Aorta (tissue), 5 donors: ENCODE measurements around the gene TEFM. TPM values are rescaled to one million over a fixed set of nuclear protein-coding genes. Genes with fewer than 3 reads are reported as not detected.

Experiments used
- ATAC-seq: fragments of 200-7000 bp; cut with Tn5 transposase; one replicate; pipeline ENCODE4 v1.9.1; 2022; ENCODE audit warnings: moderate library complexity; ENCODE audit not compliant: low FRiP score
- DNase-seq, 2 donors: peaks; one replicate each; pipeline ENCODE4 v3.0.0-alpha.2; 2020
- H3K27ac ChIP-seq, 2 donors: one replicate each; pipeline ENCODE4 v1.5.1; 2013; ENCODE audit warnings: low read length in 2 of 2, mild to moderate bottlenecking in 2 of 2, moderate library complexity in 2 of 2, control low read depth in 1 of 2, inconsistent platforms in 1 of 2, low read depth in 1 of 2
- H3K27me3 ChIP-seq, 2 donors: one replicate each; pipeline ENCODE4 v1.6.1; 2013; ENCODE audit warnings: control low read depth in 1 of 2, low read length in 1 of 2, mild to moderate bottlenecking in 1 of 2, moderate library complexity in 1 of 2; ENCODE audit not compliant: insufficient read depth in 2 of 2, control insufficient read depth in 1 of 2
- H3K36me3 ChIP-seq, 2 donors: one replicate each; pipeline ENCODE4 v1.6.1; 2013; ENCODE audit warnings: control low read depth in 1 of 2, low read length in 1 of 2, mild to moderate bottlenecking in 1 of 2; ENCODE audit not compliant: insufficient read depth in 2 of 2, control insufficient read depth in 1 of 2
- H3K4me1 ChIP-seq, 2 donors: one replicate each; pipeline ENCODE4 v1.6.1; 2013; ENCODE audit warnings: low read length in 2 of 2, control low read depth in 1 of 2, mild to moderate bottlenecking in 1 of 2, moderate library complexity in 1 of 2; ENCODE audit not compliant: insufficient read depth in 2 of 2, control insufficient read depth in 1 of 2
- H3K4me3 ChIP-seq, 2 donors: one replicate each; pipeline ENCODE4 v1.5.1; 2013; ENCODE audit warnings: low read length in 2 of 2, control low read depth in 1 of 2, mild to moderate bottlenecking in 1 of 2
- H3K9me3 ChIP-seq: one replicate; pipeline ENCODE4 v1.6.1; 2013; ENCODE audit warnings: mild to moderate bottlenecking, low read length; ENCODE audit not compliant: control insufficient read depth
- WGBS, 2 donors: extraction: QIAGEN DNeasy Blood & Tissue Kit; methylation state at CpG; one replicate each; pipeline ENCODE4 v1.1.7; 2013; 5-methylcytosine and 5-hydroxymethylcytosine counted together
- intact Hi-C, 2 donors: fragments of 100-400 bp; cut with DNase I; formaldehyde crosslinking; loops; one replicate each; pipeline versions ENCODE4 v1.14.2 to v1.15.0; 2022
- polyA plus RNA-seq, 2 donors: library from polyadenylated mRNA; stranded (reverse); fragments of 200-250 nt; gene quantifications; one replicate each; pipeline ENCODE4 v1.2.3, GENCODE V29; 2013
- total RNA-seq, 2 donors: library from RNA; stranded (reverse); fragmentation: NEBNext Ultra II Directional; extraction: Animal tissue kit (Norgen Biotek cat#: 25700); gene quantifications; one replicate each; pipeline ENCODE4 v1.2.1, GENCODE V29; 2021
- donor health status: healthy with polysubstance abuse.
- donor health status: Bipolar disorder and iron deficiency.
- donor health status: DM: no; HTN: no; CAD: no.
- donor health status: DM: no; HTN: no; CAD: no.
- donor health status: DM: yes; HTN: yes; CAD: no.

The TEFM gene
- total and polyA plus RNA-seq, 4 donors: 11.4 to 15.8 (median 12.6) TPM

- no peak overlapping the region for H3K27ac ChIP-seq
Observed at GRCh38 chr17:30924341-30924740, 18.3 kb upstream of the TEFM start.

GRCh38 chr17:30922235-30923030 is 16.4 kb upstream of the TEFM start:
- DNase-seq (peak; percentile 64 to 76), ATAC-seq (peak; percentile 33)
- peak overlapping the region; percentile 22 to 65 for H3K4me3 ChIP-seq
- no peaks in the 10 kb centered on the region for H3K4me1 ChIP-seq
- peaks cover 0 to 2% of the 10 kb centered on the region in 2 donors for H3K27me3 ChIP-seq
- no peak overlapping the region for H3K27ac ChIP-seq
- intact Hi-C loops: no loop called here
- WGBS, 2 donors: 4% methylated on average over 41 to 66 of the region's 66 CpGs
- H3K9me3 ChIP-seq: no peaks in the 10 kb centered on the region
- no peaks in the 10 kb centered on the region for H3K36me3 ChIP-seq

More at GRCh38 chr17:30924341-30924740, 18.3 kb upstream of the TEFM start:
- DNase-seq: peak in 1 of 2 donors; percentile 20
- 47 to 57% methylated on average over 2 of the region's 2 CpGs for WGBS, 2 donors
- Histone ChIP-seq H3K27me3 (peaks cover 0 to 2% of the 10 kb centered on the region in 2 donors), H3K36me3 (no peaks in the 10 kb centered on the region), H3K4me1 (no peaks in the 10 kb centered on the region), H3K4me3 (no peak overlapping the region), H3K9me3 (no peaks in the 10 kb centered on the region)
- intact Hi-C loops: no loop called here
- no peak for ATAC-seq

DNA sequence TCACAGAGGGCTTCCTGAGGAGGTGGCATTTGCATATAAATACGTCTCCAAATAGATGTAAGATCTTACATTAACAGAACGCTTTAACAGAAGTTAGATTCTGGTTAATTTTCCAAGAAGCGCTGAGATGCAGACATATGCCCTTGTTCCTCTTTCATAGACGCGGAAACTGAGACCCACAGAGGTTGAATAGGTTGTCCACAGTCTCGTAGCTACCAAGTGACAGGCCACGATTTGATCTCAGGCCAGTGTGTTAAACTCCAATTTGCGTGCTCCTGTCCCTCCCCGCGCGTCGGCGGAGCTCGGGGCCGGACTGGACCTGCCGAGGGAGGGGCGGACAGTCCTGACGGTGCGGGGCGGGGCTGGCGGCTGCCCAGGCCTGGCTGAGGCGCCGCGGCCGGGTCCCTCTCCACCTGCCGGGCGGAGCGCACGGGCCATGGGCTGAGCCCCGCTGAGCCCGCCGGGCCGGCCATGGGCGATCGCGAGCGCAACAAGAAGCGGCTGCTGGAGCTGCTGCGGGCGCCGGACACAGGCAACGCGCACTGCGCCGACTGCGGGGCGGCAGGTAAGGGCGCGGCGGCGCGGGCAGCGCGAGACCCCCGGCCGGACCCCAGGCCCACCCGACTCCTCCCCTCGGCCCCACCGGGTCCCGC is 15.6 kb upstream of the TEFM start, which contains the start of gene ADAP2:
TSS of gene ADAP2 (plus strand) at position 402 of the 653 bp plus-strand sequence. CDS start at position 472, 70 bp downstream.
- no peak within 1 kb of the TSS for H3K27ac ChIP-seq
- WGBS, 2 donors: 4 to 7% methylated on average over 34 to 60 of the region's 60 CpGs
- H3K9me3 ChIP-seq: no peaks in the 10 kb centered on the region
- H3K4me1 ChIP-seq: no peaks in the 10 kb centered on the region
- ATAC-seq: peak; percentile 70
- peak; percentile 82 to 85 for DNase-seq
- intact Hi-C loops: no loop called here
- peak within 1 kb of the TSS; percentile 22 to 65 for H3K4me3 ChIP-seq
- H3K36me3 ChIP-seq: no peaks in the 10 kb centered on the region
- H3K27me3 ChIP-seq: peaks cover 0 to 2% of the 10 kb centered on the region in 2 donors

DNA sequence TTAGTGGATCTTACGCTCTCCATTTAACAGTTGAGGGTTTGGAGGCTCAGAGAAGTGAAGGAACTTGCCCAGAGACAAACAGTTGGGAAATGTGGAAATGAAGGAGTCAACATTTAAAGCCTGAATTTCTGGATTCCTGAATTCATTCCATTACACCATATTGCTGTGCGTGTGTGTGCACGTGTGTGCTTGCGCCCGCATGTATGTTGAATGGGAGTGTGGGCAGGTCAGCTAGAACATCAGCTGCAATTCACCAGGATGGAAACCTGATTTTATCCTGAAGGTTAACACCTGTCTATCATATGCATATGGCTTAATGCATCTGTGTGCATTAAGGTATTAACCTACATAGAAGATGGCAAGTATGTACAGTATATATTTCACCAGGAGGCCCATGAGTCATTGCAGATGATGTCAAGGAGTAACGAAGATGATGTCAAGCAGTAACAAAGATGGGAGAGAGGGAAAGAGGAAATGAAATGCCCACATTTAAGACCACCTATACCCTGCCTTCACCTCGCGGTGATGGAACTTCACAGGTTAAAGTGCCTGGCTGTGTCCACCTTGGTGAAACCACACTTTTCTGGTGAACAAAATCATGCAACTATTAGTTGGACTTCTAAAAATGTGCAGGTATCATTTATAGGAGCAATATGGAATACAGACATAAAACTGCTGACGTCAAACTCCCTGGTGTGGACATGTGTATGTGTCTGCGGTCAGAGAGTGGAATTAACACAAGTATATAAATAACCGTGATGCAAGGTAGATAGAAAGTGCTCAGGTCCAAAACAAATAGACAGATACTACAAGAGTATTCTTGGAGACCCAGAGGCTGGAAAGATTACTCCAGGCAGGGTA is 14.9 kb upstream of the TEFM start:
- Histone ChIP-seq H3K27me3 (peaks cover 0 to 2% of the 10 kb centered on the region in 2 donors), H3K9me3 (no peaks in the 10 kb centered on the region), H3K36me3 (no peaks in the 10 kb centered on the region), H3K27ac (no peak overlapping the region), H3K4me1 (no peaks in the 10 kb centered on the region), H3K4me3 (peak overlapping the region in 1 of 2 donors; percentile 22)
- WGBS, 2 donors: 87 to 88% methylated on average over 11 of the region's 11 CpGs
- no peak for ATAC-seq
- peak in 1 of 2 donors; percentile 3 for DNase-seq
- intact Hi-C loops: no loop called here

DNA sequence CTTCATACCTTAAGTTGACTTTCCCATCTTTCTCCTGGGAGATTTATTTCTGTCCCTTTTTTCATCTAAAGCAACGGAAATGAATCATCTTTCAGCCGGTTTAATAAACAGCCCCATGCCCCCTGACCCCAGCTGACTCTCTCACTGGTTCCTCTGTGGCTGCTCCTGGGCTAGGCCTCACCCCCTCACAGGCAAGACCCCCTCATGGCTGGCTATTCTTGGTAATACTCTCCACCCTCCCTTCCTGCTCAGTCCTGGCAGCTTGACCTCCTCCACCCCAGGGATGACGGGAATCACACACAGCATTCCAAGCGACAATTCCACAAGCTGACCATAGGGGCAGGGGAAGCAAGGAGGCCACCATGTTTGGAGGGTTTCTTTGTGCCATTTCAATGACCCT is 14.2 kb upstream of the TEFM start:
- Histone ChIP-seq H3K27ac (no peak overlapping the region), H3K4me1 (no peaks in the 10 kb centered on the region), H3K4me3 (no peak overlapping the region), H3K9me3 (no peaks in the 10 kb centered on the region), H3K36me3 (no peaks in the 10 kb centered on the region), H3K27me3 (peaks cover 0 to 2% of the 10 kb centered on the region in 2 donors)
- ATAC-seq (no peak), DNase-seq (peak in 1 of 2 donors; percentile 37)
- intact Hi-C loops: no loop called here
- 51 to 53% methylated on average over 4 of the region's 4 CpGs for WGBS, 2 donors

DNA sequence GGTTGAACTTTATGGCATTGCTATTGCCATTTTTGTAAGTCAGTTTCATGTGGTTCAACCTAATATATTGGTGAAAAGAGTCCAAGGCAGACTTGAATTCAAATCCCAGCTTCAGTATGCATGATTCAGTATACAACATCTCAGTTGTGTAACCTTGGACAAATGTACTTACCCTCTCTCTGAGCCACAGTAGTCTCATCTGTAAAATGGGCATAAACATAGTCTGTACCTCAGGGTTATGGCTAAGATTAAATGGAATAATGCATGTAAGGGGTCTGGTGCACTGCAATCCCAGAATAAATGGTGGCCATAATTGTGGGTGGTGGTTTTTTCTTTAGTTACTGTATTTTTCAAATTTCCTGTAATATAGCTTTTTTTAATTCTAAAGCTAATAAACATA is 11.0 kb upstream of the TEFM start:
- DNase-seq (no peak), ATAC-seq (no peak)
- no peaks in the 10 kb centered on the region for H3K9me3 ChIP-seq
- no peaks in the 10 kb centered on the region for H3K36me3 ChIP-seq
- intact Hi-C loops: no loop called here
- H3K4me3 ChIP-seq: no peak overlapping the region
- H3K27me3 ChIP-seq: peaks cover 0 to 2% of the 10 kb centered on the region in 2 donors
- H3K27ac ChIP-seq: no peak overlapping the region
- no peaks in the 10 kb centered on the region for H3K4me1 ChIP-seq

DNA sequence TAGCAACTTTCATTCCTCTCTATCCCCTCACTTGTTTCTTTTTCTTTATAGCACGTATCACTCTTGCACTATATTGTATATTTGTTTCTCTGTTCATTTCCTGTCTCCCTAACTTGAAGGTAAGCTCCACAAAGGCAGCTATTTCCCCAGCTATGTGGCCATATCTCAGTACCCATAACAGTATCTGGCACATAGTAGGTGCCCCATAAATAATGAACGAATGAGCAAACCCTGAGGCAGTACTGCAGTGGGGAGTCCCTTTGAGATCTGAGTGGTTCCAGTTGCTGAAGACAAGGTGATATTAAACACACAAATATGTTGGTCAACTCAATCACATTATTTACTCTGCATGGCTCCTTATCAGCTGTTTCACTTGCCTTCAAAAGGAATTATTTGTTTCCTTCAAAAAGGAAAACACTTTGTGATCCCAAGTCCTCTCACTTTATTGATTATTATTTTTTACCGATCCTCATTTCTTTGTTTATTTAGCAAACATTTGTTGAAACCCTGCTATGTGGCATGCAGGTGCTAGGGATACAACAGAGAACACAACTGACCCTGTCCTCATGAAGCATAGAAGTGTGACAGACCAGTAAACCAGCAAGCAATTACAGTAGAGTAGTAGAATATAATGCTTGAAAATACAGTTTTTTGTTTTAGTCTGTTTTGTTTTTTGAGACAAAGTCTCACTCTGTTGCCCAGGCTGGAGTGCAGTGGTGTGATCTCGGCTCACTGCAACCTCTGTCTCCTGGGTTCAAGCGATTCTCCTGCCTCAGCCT is 10.0 kb upstream of the TEFM start:
- Histone ChIP-seq H3K27me3 (no peaks in the 10 kb centered on the region), H3K4me3 (no peak overlapping the region), H3K27ac (no peak overlapping the region), H3K9me3 (no peaks in the 10 kb centered on the region), H3K4me1 (no peaks in the 10 kb centered on the region), H3K36me3 (no peaks in the 10 kb centered on the region)
- ATAC-seq (no peak), DNase-seq (no peak)
- 62 to 68% methylated on average over 5 of the region's 5 CpGs for WGBS, 2 donors
- intact Hi-C loops: no loop called here

GRCh38 chr17:30913955-30914354 is 7.9 kb upstream of the TEFM start:
- H3K27me3 ChIP-seq: no peaks in the 10 kb centered on the region
- no peak overlapping the region for H3K27ac ChIP-seq
- no peaks in the 10 kb centered on the region for H3K36me3 ChIP-seq
- intact Hi-C loops: no loop called here
- no peaks in the 10 kb centered on the region for H3K4me1 ChIP-seq
- ATAC-seq (no peak), DNase-seq (peak in 1 of 2 donors; percentile 1)
- no peaks in the 10 kb centered on the region for H3K9me3 ChIP-seq
- H3K4me3 ChIP-seq: no peak overlapping the region
